Measurements from ENCODE around the gene CCDC200.

The CCDC200 gene

GRCh38 chr17:43215341-43215740, 13.1 kb downstream of the CCDC200 start:
- Histone ChIP-seq H3K4me3 (replicated peaks; ENCODE audit: insufficient read depth, low read length) (no peak overlapping the region), H3K27me3 (ENCODE audit: insufficient read depth, poor library complexity, severe bottlenecking) (no peaks in the 10 kb centered on the region), H3K27ac (replicated peaks) (no peak overlapping the region)
- DNase-seq (ENCODE audit: low read depth in 1 of 2, low spot score in 1 of 2) = no peak
- TF ChIP-seq POLR2AphosphoS5 (IDR thresholded peaks at IDR 0.05; ENCODE audit: low read depth) = no peak
- TF ChIP-seq GABPA (IDR thresholded peaks at IDR 0.05; ENCODE audit: low read depth) = no peak
- no peak for TF ChIP-seq CTCF (IDR thresholded peaks at IDR 0.05; ENCODE audit: insufficient read depth, low read length)
- TF ChIP-seq SPI1 (IDR thresholded peaks at IDR 0.05; ENCODE audit: borderline replicate concordance, low read depth) = no peak
- TF ChIP-seq REST (IDR thresholded peaks at IDR 0.05; ENCODE audit: insufficient replicate concordance, low read depth) = no peak

GRCh38 chr17:43213545-43213944, 14.9 kb downstream of the CCDC200 start:
- no peak for TF ChIP-seq GABPA (IDR thresholded peaks at IDR 0.05; ENCODE audit: low read depth)
- no peak for TF ChIP-seq CTCF (IDR thresholded peaks at IDR 0.05; ENCODE audit: insufficient read depth, low read length)
- no peak for TF ChIP-seq REST (IDR thresholded peaks at IDR 0.05; ENCODE audit: insufficient replicate concordance, low read depth)
- no peak for TF ChIP-seq SPI1 (IDR thresholded peaks at IDR 0.05; ENCODE audit: borderline replicate concordance, low read depth)
- TF ChIP-seq POLR2AphosphoS5 (IDR thresholded peaks at IDR 0.05; ENCODE audit: low read depth) = no peak
- Histone ChIP-seq H3K4me3 (replicated peaks; ENCODE audit: insufficient read depth, low read length) (no peak overlapping the region), H3K27ac (replicated peaks) (no peak overlapping the region), H3K27me3 (ENCODE audit: insufficient read depth, poor library complexity, severe bottlenecking) (no peaks in the 10 kb centered on the region)
- DNase-seq (ENCODE audit: low read depth in 1 of 2, low spot score in 1 of 2) = no peak

- peak overlapping the region; percentile 46 for H3K27ac ChIP-seq (replicated peaks)
- TF ChIP-seq POLR2AphosphoS5 (IDR thresholded peaks at IDR 0.05; ENCODE audit: low read depth) (no peak), SPI1 (IDR thresholded peaks at IDR 0.05; ENCODE audit: borderline replicate concordance, low read depth) (no peak), GABPA (IDR thresholded peaks at IDR 0.05; ENCODE audit: low read depth) (no peak), REST (IDR thresholded peaks at IDR 0.05; ENCODE audit: insufficient replicate concordance, low read depth) (no peak)
- DNase-seq (ENCODE audit: low read depth in 1 of 2, low spot score in 1 of 2) = peak in 1 of 2 experiments; percentile 8
- H3K27me3 ChIP-seq (ENCODE audit: insufficient read depth, poor library complexity, severe bottlenecking) = no peaks in the 10 kb centered on the region
- no peak overlapping the region for H3K4me3 ChIP-seq (replicated peaks; ENCODE audit: insufficient read depth, low read length)
Measured at GRCh38 chr17:43212641-43213490, 15.6 kb downstream of the CCDC200 start.

Measured in HL-60 (cell line).